CD4-positive, alpha-beta T cell treated with Interleukin-4 for 4 hours (primary cell): ENCODE data around the gene BNC1.
"Not testable (repeated sequence)": the region's sequence is repeated elsewhere in the genome, so short reads cannot be mapped to it uniquely, and the experiment has no call there.

Experiments
- DNase-seq: peaks from one replicate; pipeline ENCODE4 v3.0.0-alpha.2; 2020

The BNC1 gene

GRCh38 chr15:83225449-83225848 lies 59.0 kb downstream of the BNC1 start:
- DNase-seq: no peak

- DNase-seq: not testable (repeated sequence)
Observed at GRCh38 chr15:83221781-83222180, 62.7 kb downstream of the BNC1 start.

GRCh38 chr15:83219026-83219425 lies 65.4 kb downstream of the BNC1 start:
- no peak for DNase-seq

GRCh38 chr15:83215306-83215705 lies 69.2 kb downstream of the BNC1 start:
- no peak for DNase-seq

- DNase-seq: no peak
Observed at GRCh38 chr15:83210619-83211018, 73.8 kb downstream of the BNC1 start.

GRCh38 chr15:83209333-83209732 lies 75.1 kb downstream of the BNC1 start:
- DNase-seq: no peak

- DNase-seq: no peak
Observed at GRCh38 chr15:83208367-83208661, 76.2 kb downstream of the BNC1 start.

- DNase-seq: no peak
Observed at GRCh38 chr15:83207660-83208366, 76.7 kb downstream of the BNC1 start, which contains the start of gene HDGFL3. Gene HDGFL3 (minus strand): TSS chr15:83207823. CDS start chr15:83207414, 409 bp downstream.

GRCh38 chr15:83207009-83207659 lies 77.3 kb downstream of the BNC1 start:
- no peak for DNase-seq

- DNase-seq: no peak
Observed at GRCh38 chr15:83206526-83207008, 77.9 kb downstream of the BNC1 start.
